Measurements from ENCODE around the gene RPH3AL. TPM values are rescaled to one million over a fixed set of nuclear protein-coding genes. Genes with fewer than 3 reads are reported as not detected.

The RPH3AL gene
- total RNA-seq, 1 donor from 2014 or later, result 44.2 TPM

- intact Hi-C loops (cut with DNase I), result no loop called here
- TF ChIP-seq, protein P1, sequence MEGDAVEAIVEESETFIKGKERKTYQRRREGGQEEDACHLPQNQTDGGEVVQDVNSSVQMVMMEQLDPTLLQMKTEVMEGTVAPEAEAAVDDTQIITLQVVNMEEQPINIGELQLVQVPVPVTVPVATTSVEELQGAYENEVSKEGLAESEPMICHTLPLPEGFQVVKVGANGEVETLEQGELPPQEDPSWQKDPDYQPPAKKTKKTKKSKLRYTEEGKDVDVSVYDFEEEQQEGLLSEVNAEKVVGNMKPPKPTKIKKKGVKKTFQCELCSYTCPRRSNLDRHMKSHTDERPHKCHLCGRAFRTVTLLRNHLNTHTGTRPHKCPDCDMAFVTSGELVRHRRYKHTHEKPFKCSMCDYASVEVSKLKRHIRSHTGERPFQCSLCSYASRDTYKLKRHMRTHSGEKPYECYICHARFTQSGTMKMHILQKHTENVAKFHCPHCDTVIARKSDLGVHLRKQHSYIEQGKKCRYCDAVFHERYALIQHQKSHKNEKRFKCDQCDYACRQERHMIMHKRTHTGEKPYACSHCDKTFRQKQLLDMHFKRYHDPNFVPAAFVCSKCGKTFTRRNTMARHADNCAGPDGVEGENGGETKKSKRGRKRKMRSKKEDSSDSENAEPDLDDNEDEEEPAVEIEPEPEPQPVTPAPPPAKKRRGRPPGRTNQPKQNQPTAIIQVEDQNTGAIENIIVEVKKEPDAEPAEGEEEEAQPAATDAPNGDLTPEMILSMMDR (IDR thresholded peaks at IDR 0.05), result no peak
- Histone ChIP-seq H3K27me3 (no peaks in the 10 kb centered on the region), H3K4me3 (no peak overlapping the region), H3K36me3 (no peaks in the 10 kb centered on the region), H3K4me1 (peaks cover 0 to 2% of the 10 kb centered on the region in 2 donors), H3K9me3 (no peaks in the 10 kb centered on the region), H3K27ac (no peak overlapping the region)
- DNase-seq (ENCODE audit: low spot score in 2 of 2), result no peak
These were observed 54.8 kb downstream of the RPH3AL start for GRCh38 chr17:297758-298157.

GRCh38 chr17:296906-297690 is 55.5 kb downstream of the RPH3AL start:
- TF ChIP-seq, protein P1 (IDR thresholded peaks at IDR 0.05), result no peak
- peak in 1 of 2 donors; percentile 45 for DNase-seq (ENCODE audit: low spot score in 2 of 2)
- Histone ChIP-seq H3K27me3 (no peaks in the 10 kb centered on the region), H3K4me3 (no peak overlapping the region), H3K4me1 (peaks cover 0 to 2% of the 10 kb centered on the region in 2 donors), H3K36me3 (no peaks in the 10 kb centered on the region), H3K27ac (no peak overlapping the region), H3K9me3 (no peaks in the 10 kb centered on the region)
- intact Hi-C loops (cut with DNase I), result no loop called here

DNA sequence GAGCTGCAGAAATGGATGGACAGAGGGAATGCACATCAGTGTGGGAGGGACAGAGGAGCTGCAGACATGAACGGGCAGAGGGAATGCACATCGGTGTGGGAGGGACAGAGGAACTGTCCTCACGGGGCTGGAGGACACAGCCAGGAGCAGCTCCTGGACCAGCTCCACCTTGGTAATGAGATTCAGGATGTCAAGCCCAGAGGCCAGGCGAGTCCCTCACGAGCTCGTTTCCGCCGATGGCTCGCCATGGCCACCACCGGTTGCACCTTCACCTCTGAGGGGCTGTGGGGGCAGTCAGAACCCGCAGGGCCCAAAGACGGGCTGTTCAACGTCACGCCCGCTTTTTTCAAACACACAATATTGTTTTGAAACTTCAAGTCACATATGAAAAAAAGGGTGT is 56.2 kb downstream of the RPH3AL start:
- H3K4me3 ChIP-seq, result no peak overlapping the region
- intact Hi-C loops (cut with DNase I), result no loop called here
- H3K9me3 ChIP-seq, result no peaks in the 10 kb centered on the region
- no peaks in the 10 kb centered on the region for H3K27me3 ChIP-seq
- no peak overlapping the region for H3K27ac ChIP-seq
- H3K4me1 ChIP-seq, result peaks cover 0 to 2% of the 10 kb centered on the region in 2 donors
- TF ChIP-seq, protein P1 (IDR thresholded peaks at IDR 0.05), result no peak
- peak in 1 of 2 donors; percentile 25 for DNase-seq (ENCODE audit: low spot score in 2 of 2)
- no peaks in the 10 kb centered on the region for H3K36me3 ChIP-seq

- Histone ChIP-seq H3K27me3 (no peaks in the 10 kb centered on the region), H3K27ac (no peak overlapping the region), H3K4me3 (no peak overlapping the region), H3K9me3 (no peaks in the 10 kb centered on the region), H3K36me3 (no peaks in the 10 kb centered on the region), H3K4me1 (no peaks in the 10 kb centered on the region)
- no peak for DNase-seq (ENCODE audit: low spot score in 2 of 2)
- TF ChIP-seq, protein P1 (IDR thresholded peaks at IDR 0.05), result no peak
- intact Hi-C loops (cut with DNase I), result no loop called here
These were observed 59.9 kb downstream of the RPH3AL start for GRCh38 chr17:292531-293382.

DNA sequence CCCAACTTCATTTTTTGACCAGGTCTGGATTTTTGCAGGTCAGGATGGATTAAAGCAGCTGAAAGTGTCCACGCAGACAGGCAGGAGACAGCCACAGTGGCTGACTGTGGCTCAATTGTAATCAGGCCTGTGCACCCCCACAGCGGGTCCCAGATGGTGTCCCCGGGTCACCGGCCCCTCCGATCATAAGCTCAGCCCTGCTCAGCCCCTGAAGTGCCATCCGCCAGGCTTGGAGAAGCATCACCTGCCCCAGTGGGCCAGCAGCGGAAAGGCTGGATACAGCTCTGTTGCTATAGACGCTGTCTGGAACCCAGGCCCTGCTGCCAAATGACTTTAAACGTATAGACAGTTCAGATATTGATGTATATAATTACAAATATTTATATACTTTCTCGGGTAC is 60.6 kb downstream of the RPH3AL start:
- H3K36me3 ChIP-seq, result no peaks in the 10 kb centered on the region
- no peak for DNase-seq (ENCODE audit: low spot score in 2 of 2)
- no peaks in the 10 kb centered on the region for H3K27me3 ChIP-seq
- no peaks in the 10 kb centered on the region for H3K4me1 ChIP-seq
- no peak overlapping the region for H3K4me3 ChIP-seq
- no peaks in the 10 kb centered on the region for H3K9me3 ChIP-seq
- no peak overlapping the region for H3K27ac ChIP-seq
- intact Hi-C loops (cut with DNase I), result no loop called here
- TF ChIP-seq, protein P1 (IDR thresholded peaks at IDR 0.05), result no peak

Measured in ascending aorta (tissue), 2 donors.